Purkinje cell (primary cell): Measurements from ENCODE around the gene MELK. TPM values are rescaled to one million over a fixed set of nuclear protein-coding genes. Genes with fewer than 3 reads are reported as not detected.

Source experiments
- polyA plus RNA-seq: library from polyadenylated mRNA; unstranded; fragments of >200 nt; fragmentation: Nextera tagmentation; gene quantifications from 2 replicates; pipeline ENCODE4 v1.2.1, GENCODE V29; 2014

The MELK gene
- polyA plus RNA-seq = not detected in 2 replicates

GRCh38 chr9:36572515-36573418, at the start of gene MELK:
TSS of gene MELK (plus strand) at chr9:36572895. CDS start at chr9:36581682, 8,787 bp downstream.

Other genes starting within 250 kb of the MELK start
- 15.5 and 17.6 TPM in 2 replicates for gene RNF38, start 172.6 kb upstream of the MELK start, polyA plus RNA-seq